SH-SY5Y (cell line): ENCODE measurements around the gene HDAC10.

Source experiments
- GATA2 ChIP-seq: IDR thresholded peaks from 2 replicates; pipeline ENCODE4 v1.6.1; 2011; ENCODE audit warnings: mild to moderate bottlenecking, low read depth, low read length
- GATA3 ChIP-seq: IDR thresholded peaks from 2 replicates; pipeline ENCODE4 v1.6.1; 2011; ENCODE audit warnings: low read depth, mild to moderate bottlenecking, low read length, moderate library complexity

DNA sequence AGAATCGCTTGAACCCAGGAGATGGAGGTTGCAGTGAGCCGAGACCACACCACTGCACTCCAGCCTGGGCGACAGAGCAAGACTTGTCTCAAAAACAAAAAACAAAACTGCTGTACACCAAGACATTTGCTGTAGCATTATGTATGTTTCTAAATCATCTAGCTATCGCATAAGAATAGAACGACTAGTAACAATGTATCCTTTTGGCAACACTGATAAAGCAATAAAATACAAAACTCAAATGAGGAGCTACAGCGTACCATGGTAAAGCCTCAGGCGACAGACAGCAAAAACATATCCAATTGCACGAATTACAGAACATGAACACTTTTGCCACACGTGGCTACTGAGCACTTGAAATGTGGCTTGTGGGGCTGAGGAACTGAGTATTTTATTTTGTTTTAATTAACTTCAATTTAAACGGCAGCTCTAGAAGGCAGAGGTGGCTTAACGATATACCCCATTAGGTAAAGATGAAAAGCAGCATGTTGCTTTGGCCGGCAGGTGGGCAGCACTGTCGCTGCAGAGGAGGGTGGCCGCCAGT is 8.6 kb downstream of the HDAC10 start:
- TF ChIP-seq GATA2 (no peak), GATA3 (no peak)
